IMR-90 (cell line): ENCODE data around the gene CCDC117. TPM values are rescaled to one million over a fixed set of nuclear protein-coding genes. Genes with fewer than 3 reads are reported as not detected.

Experiments
- ATAC-seq: fragments of 200-7000 bp; cut with Tn5 transposase; 2 replicates; pipeline ENCODE4 v1.9.1; 2020; ENCODE audit warnings: low read depth, mild to moderate bottlenecking, moderate library complexity
- BruUV-seq: library from RNA; stranded (reverse); fragments of 400-500 nt; replicated peaks from 2 replicates; lab custom pipeline; 2021; lab: Mats Ljungman, UMichigan
- CTCF ChIA-PET: fragments of 300-600 bp; formaldehyde crosslinking; extraction: SDS; loops from one replicate; lab custom pipeline; 2021; ENCODE audit warnings: antibody characterized with exemption; lab: Yijun Ruan, JAX
- POLR2A ChIA-PET: fragments of 300-600 bp; sonication (Branson Sonifier 250); formaldehyde crosslinking; loops from one replicate; lab custom pipeline; 2022; ENCODE audit warnings: antibody characterized with exemption; ENCODE audit not compliant: unreplicated experiment; lab: Charles Lee
- DNase-seq: peaks from one replicate; pipeline ENCODE4 v3.0.0; 2013
- H2AFZ ChIP-seq: replicated peaks from 2 replicates; pipeline ENCODE3; 2013; ENCODE audit warnings: low read length, mild to moderate bottlenecking; ENCODE audit not compliant: poor library complexity
- H2AK5ac ChIP-seq: 2 replicates; pipeline ENCODE4 v1.6.1; 2013; ENCODE audit warnings: low read depth, low read length, inconsistent platforms
- H2AK9ac ChIP-seq: replicated peaks from 2 replicates; pipeline ENCODE3; 2013; ENCODE audit warnings: mild to moderate bottlenecking, low read depth, low read length, moderate library complexity; ENCODE audit not compliant: poor library complexity
- H2BK120ac ChIP-seq: 2 replicates; pipeline ENCODE4 v1.6.1; 2013; ENCODE audit warnings: low read depth, low read length, inconsistent platforms
- H2BK15ac ChIP-seq: 3 replicates; pipeline ENCODE4 v1.6.1; 2013; ENCODE audit warnings: low read depth, low read length, inconsistent platforms
- H2BK20ac ChIP-seq: 2 replicates; pipeline ENCODE4 v1.6.1; 2013; ENCODE audit warnings: low read depth, mild to moderate bottlenecking, inconsistent platforms, low read length, moderate library complexity
- H2BK5ac ChIP-seq: 2 replicates; pipeline ENCODE4 v1.6.1; 2013; ENCODE audit warnings: mild to moderate bottlenecking, low read depth, low read length, inconsistent platforms; ENCODE audit not compliant: poor library complexity, severe bottlenecking
- H3K14ac ChIP-seq: replicated peaks from 2 replicates; pipeline ENCODE4 v1.6.1; 2013; ENCODE audit warnings: low read depth, low read length, inconsistent platforms
- H3K18ac ChIP-seq: 2 replicates; pipeline ENCODE4 v1.6.1; 2013; ENCODE audit warnings: low read depth, low read length, control low read depth
- H3K23ac ChIP-seq: 2 replicates; pipeline ENCODE4 v1.6.1; 2013; ENCODE audit warnings: low read depth, low read length, inconsistent platforms
- H3K27ac ChIP-seq: 2 replicates; pipeline ENCODE4 v1.5.1; 2013; ENCODE audit warnings: mild to moderate bottlenecking, control low read depth, low read length; ENCODE audit not compliant: insufficient read depth
- H3K27me3 ChIP-seq: 2 replicates; pipeline ENCODE4 v1.6.1; 2013; ENCODE audit warnings: low read length; ENCODE audit not compliant: control insufficient read depth, insufficient read depth
- H3K36me3 ChIP-seq: 2 replicates; pipeline ENCODE4 v1.6.1; 2013; ENCODE audit warnings: low read length, mixed read lengths; ENCODE audit not compliant: control insufficient read depth, insufficient read depth
- H3K4ac ChIP-seq: 2 replicates; pipeline ENCODE4 v1.6.1; 2013; ENCODE audit warnings: low read depth, low read length, inconsistent platforms
- H3K4me1 ChIP-seq: 2 replicates; pipeline ENCODE4 v1.6.1; 2013; ENCODE audit warnings: low read length, mixed read lengths; ENCODE audit not compliant: control insufficient read depth, insufficient read depth
- H3K4me2 ChIP-seq: 2 replicates; pipeline ENCODE4 v1.6.1; 2013; ENCODE audit warnings: low read depth, mild to moderate bottlenecking, control low read depth, low read length, moderate library complexity
- H3K4me3 ChIP-seq: 2 replicates; pipeline ENCODE4 v1.5.1; 2013; ENCODE audit warnings: low read depth, mild to moderate bottlenecking, control low read depth, low read length, moderate library complexity; ENCODE audit not compliant: insufficient read depth
- H3K56ac ChIP-seq: 2 replicates; pipeline ENCODE4 v1.6.1; 2013; ENCODE audit warnings: low read length, inconsistent platforms; ENCODE audit not compliant: insufficient read depth; ENCODE audit errors: extremely low read depth
- H3K79me1 ChIP-seq, 2 experiments: 2 replicates each; pipeline ENCODE4 v1.6.1; 2013; ENCODE audit warnings: low read length in 2 of 2, inconsistent platforms in 1 of 2, low read depth in 1 of 2
- H3K9ac ChIP-seq: 2 replicates; pipeline ENCODE4 v1.6.1; 2013; ENCODE audit warnings: low read depth, low read length, control low read depth
- H3K9me1 ChIP-seq: 2 replicates; pipeline ENCODE4 v1.6.1; 2013; ENCODE audit warnings: low read length, inconsistent platforms; ENCODE audit not compliant: insufficient read depth
- H3K9me3 ChIP-seq: 2 replicates; pipeline ENCODE4 v1.6.1; 2013; ENCODE audit warnings: low read length; ENCODE audit not compliant: control insufficient read depth, insufficient read depth
- H4K20me1 ChIP-seq: 2 replicates; pipeline ENCODE4 v1.6.1; 2013; ENCODE audit warnings: low read length, inconsistent platforms; ENCODE audit not compliant: insufficient read depth
- H4K5ac ChIP-seq: 2 replicates; pipeline ENCODE4 v1.6.1; 2013; ENCODE audit warnings: mild to moderate bottlenecking, low read depth, low read length, control low read depth
- H4K8ac ChIP-seq, 2 experiments: 2 replicates each; pipeline ENCODE4 v1.6.1; 2013; ENCODE audit warnings: low read depth in 2 of 2, low read length in 2 of 2, control low read depth in 1 of 2, inconsistent platforms in 1 of 2
- H4K91ac ChIP-seq: 2 replicates; pipeline ENCODE4 v1.6.1; 2013; ENCODE audit warnings: low read depth, low read length, inconsistent platforms; ENCODE audit not compliant: insufficient read depth
- BHLHE40 ChIP-seq: fragments of 150-350 bp; IDR thresholded peaks from 2 replicates; pipeline ENCODE4 v1.6.1; 2016; ENCODE audit warnings: mild to moderate bottlenecking, low read depth, low read length
- CEBPB ChIP-seq: IDR thresholded peaks from 2 replicates; pipeline ENCODE4 v1.6.1; 2012; ENCODE audit warnings: low read depth, low read length, improper control_type of control experiment
- CHD1 ChIP-seq: IDR thresholded peaks from 2 replicates; pipeline ENCODE4 v1.6.1; 2012; ENCODE audit warnings: low read depth, low read length, improper control_type of control experiment
- FOS ChIP-seq: fragments of 150-350 bp; IDR thresholded peaks from 2 replicates; pipeline ENCODE4 v1.6.1; 2016; ENCODE audit warnings: low read depth, low read length
- MAFK ChIP-seq: IDR thresholded peaks from 2 replicates; pipeline ENCODE4 v1.6.1; 2012; ENCODE audit warnings: low read depth, low read length, improper control_type of control experiment
- MAZ ChIP-seq: IDR thresholded peaks from 2 replicates; pipeline ENCODE4 v1.6.1; 2012; ENCODE audit warnings: low read depth, mild to moderate bottlenecking, low read length, improper control_type of control experiment, moderate library complexity, borderline replicate concordance
- MXI1 ChIP-seq: IDR thresholded peaks from 2 replicates; pipeline ENCODE4 v1.6.1; 2012; ENCODE audit warnings: low read depth, mild to moderate bottlenecking, low read length, moderate library complexity, borderline replicate concordance
- NFE2L2 ChIP-seq: fragments of 150-350 bp; IDR thresholded peaks from 2 replicates; pipeline ENCODE4 v1.6.1; 2016; ENCODE audit warnings: low read depth, mild to moderate bottlenecking, low read length
- POLR2A ChIP-seq: IDR thresholded peaks from 2 replicates; pipeline ENCODE4 v1.6.1; 2012; ENCODE audit warnings: mild to moderate bottlenecking, low read depth, low read length
- RAD21 ChIP-seq: IDR thresholded peaks from 2 replicates; pipeline ENCODE4 v1.6.1; 2012; ENCODE audit warnings: low read length, improper control_type of control experiment
- RCOR1 ChIP-seq: IDR thresholded peaks from 2 replicates; pipeline ENCODE4 v1.6.1; 2012; ENCODE audit warnings: mild to moderate bottlenecking, low read length, improper control_type of control experiment; ENCODE audit not compliant: insufficient replicate concordance
- RFX5 ChIP-seq: IDR thresholded peaks from 2 replicates; pipeline ENCODE4 v1.8.0; 2012; ENCODE audit warnings: low read depth, mild to moderate bottlenecking, low read length, moderate library complexity
- SMC3 ChIP-seq: fragments of 150-350 bp; IDR thresholded peaks from 2 replicates; pipeline ENCODE4 v1.6.1; 2016; ENCODE audit warnings: low read depth, mild to moderate bottlenecking, antibody characterized with exemption, low read length, moderate library complexity
- WGBS, 2 experiments: methylation state at CpG; one replicate each; pipeline versions ENCODE4 v1.1.5 to v1.1.7; 2013; ENCODE audit warnings: missing lambda C conversion rate in 2 of 2; ENCODE audit not compliant: insufficient read length in 1 of 2; ENCODE audit errors: extremely low coverage in 2 of 2; 5-methylcytosine and 5-hydroxymethylcytosine counted together
- dilution Hi-C: fragments of 300-500 bp; cut with HindIII; formaldehyde crosslinking; loops from one replicate; pipeline ENCODE4 v1.14.3; 2018; ENCODE audit warnings: low sequenced_read_pairs; ENCODE audit not compliant: unreplicated experiment
- in situ Hi-C: fragments of 300-500 bp; cut with MboI; formaldehyde crosslinking; loops from 3 replicates; pipeline ENCODE4 v1.14.3; 2019; ENCODE audit warnings: low sequenced_read_pairs, inconsistent platforms, mixed read lengths
- intact Hi-C: fragments of 100-400 bp; cut with micrococcal nuclease; formaldehyde crosslinking; loops from 2 replicates; pipeline ENCODE4 v1.10.0; 2022
- polyA plus RNA-seq, 3 experiments: library from polyadenylated mRNA; depleted of rRNA; stranded (reverse); fragments of >200 nt; gene quantifications; 2 replicates each; pipeline ENCODE4 v1.2.3, GENCODE V29; 2012; ENCODE audit warnings: low replicate concordance in 1 of 3
- total RNA-seq: library from RNA; depleted of rRNA; stranded (reverse); fragments of >200 nt; gene quantifications from 2 replicates; pipeline ENCODE4 v1.2.3, GENCODE V29; 2012
- TF ChIP-seq, protein P1 (sequence below): fragments of 150-350 bp; IDR thresholded peaks from 2 replicates; pipeline ENCODE4 v1.6.1; 2016; ENCODE audit warnings: low read depth, mild to moderate bottlenecking, low read length, moderate library complexity, borderline replicate concordance
- TF ChIP-seq, protein P2 (sequence below): conservative IDR thresholded peaks from 2 replicates; pipeline ENCODE4 v1.5.1; 2012; ENCODE audit warnings: mild to moderate bottlenecking, low read depth, low read length, improper control_type of control experiment
- TF ChIP-seq, protein P3 (sequence below): fragments of 150-350 bp; IDR thresholded peaks from 2 replicates; pipeline ENCODE4 v1.6.1; 2017; ENCODE audit warnings: mild to moderate bottlenecking, antibody characterized with exemption, low read length, low read depth

CCDC117 gene
- total and polyA plus RNA-seq, 2 of the 4 experiments (the other 2 are of a cell fraction): 5.9 to 7.0 TPM

DNA sequence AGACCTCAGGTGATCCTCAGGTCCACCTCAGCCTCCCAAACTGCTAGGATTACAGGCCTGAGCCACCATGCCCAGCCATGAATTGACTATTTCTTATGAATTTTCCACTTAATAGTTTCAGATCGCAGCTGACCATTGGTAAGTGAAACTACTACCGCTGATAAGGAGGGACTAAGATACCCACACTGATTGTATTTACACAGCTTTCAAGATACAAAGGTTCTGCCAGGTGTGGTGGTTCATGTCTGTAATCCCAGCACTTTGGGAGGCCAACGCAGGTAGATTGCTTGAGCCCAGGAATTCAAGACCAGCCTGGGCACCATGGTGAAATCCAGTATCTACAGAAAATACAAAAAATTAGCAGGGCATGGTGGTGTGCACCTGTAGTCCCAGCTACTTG, 34.8 kb upstream of the CCDC117 start:
- BruUV-seq: no TSS peak

More for the DNA sequence above, 34.8 kb upstream of the CCDC117 start:
- ATAC-seq (no peak), DNase-seq (no peak)
- no peak overlapping the region for H2AK5ac ChIP-seq
- H3K4me3 ChIP-seq: no peak overlapping the region
- H3K27ac ChIP-seq: no peak overlapping the region
- no peak overlapping the region for H4K91ac ChIP-seq
- H4K20me1 ChIP-seq: no peaks in the 10 kb centered on the region
- no peak overlapping the region for H2BK15ac ChIP-seq
- no peak overlapping the region for H2BK5ac ChIP-seq
- no peak overlapping the region for H3K9ac ChIP-seq
- dilution Hi-C loops (no loop called here), in situ Hi-C loops (no loop called here), intact Hi-C loops (no loop called here)
- no peak overlapping the region for H4K8ac ChIP-seq
- H3K14ac ChIP-seq: no peak overlapping the region
- no peak overlapping the region for H2AFZ ChIP-seq
- H3K9me3 ChIP-seq: no peaks in the 10 kb centered on the region
- ChIA-PET POLR2A (no interaction called here), CTCF (interaction anchor here (0.6 kb wide), 1 partner anchor 63 kb away, joined by 4 read pairs; no protein-coding TSS in a partner anchor)
- H3K36me3 ChIP-seq: no peaks in the 10 kb centered on the region; the same call in 1 of the 2 replicates
- H3K79me1 ChIP-seq: peaks cover 13 to 18% of the 10 kb centered on the region in 2 experiments
- no peak overlapping the region for H3K56ac ChIP-seq
- H2BK20ac ChIP-seq: no peak overlapping the region
- no peak overlapping the region for H4K5ac ChIP-seq
- TF ChIP-seq, protein P1, sequence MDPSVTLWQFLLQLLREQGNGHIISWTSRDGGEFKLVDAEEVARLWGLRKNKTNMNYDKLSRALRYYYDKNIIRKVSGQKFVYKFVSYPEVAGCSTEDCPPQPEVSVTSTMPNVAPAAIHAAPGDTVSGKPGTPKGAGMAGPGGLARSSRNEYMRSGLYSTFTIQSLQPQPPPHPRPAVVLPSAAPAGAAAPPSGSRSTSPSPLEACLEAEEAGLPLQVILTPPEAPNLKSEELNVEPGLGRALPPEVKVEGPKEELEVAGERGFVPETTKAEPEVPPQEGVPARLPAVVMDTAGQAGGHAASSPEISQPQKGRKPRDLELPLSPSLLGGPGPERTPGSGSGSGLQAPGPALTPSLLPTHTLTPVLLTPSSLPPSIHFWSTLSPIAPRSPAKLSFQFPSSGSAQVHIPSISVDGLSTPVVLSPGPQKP: no peak
- no peak for TF ChIP-seq RAD21
- TF ChIP-seq RCOR1: no peak
- TF ChIP-seq BHLHE40: no peak
- no peak for TF ChIP-seq MAZ
- TF ChIP-seq POLR2A: no peak
- TF ChIP-seq RFX5: no peak
- no peak for TF ChIP-seq CHD1
- TF ChIP-seq, protein P2, sequence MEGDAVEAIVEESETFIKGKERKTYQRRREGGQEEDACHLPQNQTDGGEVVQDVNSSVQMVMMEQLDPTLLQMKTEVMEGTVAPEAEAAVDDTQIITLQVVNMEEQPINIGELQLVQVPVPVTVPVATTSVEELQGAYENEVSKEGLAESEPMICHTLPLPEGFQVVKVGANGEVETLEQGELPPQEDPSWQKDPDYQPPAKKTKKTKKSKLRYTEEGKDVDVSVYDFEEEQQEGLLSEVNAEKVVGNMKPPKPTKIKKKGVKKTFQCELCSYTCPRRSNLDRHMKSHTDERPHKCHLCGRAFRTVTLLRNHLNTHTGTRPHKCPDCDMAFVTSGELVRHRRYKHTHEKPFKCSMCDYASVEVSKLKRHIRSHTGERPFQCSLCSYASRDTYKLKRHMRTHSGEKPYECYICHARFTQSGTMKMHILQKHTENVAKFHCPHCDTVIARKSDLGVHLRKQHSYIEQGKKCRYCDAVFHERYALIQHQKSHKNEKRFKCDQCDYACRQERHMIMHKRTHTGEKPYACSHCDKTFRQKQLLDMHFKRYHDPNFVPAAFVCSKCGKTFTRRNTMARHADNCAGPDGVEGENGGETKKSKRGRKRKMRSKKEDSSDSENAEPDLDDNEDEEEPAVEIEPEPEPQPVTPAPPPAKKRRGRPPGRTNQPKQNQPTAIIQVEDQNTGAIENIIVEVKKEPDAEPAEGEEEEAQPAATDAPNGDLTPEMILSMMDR: no peak
- TF ChIP-seq MXI1: no peak
- TF ChIP-seq, protein P3, sequence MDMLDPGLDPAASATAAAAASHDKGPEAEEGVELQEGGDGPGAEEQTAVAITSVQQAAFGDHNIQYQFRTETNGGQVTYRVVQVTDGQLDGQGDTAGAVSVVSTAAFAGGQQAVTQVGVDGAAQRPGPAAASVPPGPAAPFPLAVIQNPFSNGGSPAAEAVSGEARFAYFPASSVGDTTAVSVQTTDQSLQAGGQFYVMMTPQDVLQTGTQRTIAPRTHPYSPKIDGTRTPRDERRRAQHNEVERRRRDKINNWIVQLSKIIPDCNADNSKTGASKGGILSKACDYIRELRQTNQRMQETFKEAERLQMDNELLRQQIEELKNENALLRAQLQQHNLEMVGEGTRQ: no peak
- no peak for TF ChIP-seq SMC3
- no peak for TF ChIP-seq MAFK
- TF ChIP-seq CEBPB: no peak
- no peak for TF ChIP-seq FOS
- TF ChIP-seq NFE2L2: no peak
- no peak overlapping the region for H2BK120ac ChIP-seq
- no peak overlapping the region for H3K4me2 ChIP-seq
- H3K9me1 ChIP-seq: 0 out of 2 replicates have a peak, but pooled peaks cover 3% of the 10 kb centered on the region
- H3K27me3 ChIP-seq: no peaks in the 10 kb centered on the region
- no peak overlapping the region for H2AK9ac ChIP-seq
- WGBS, 2 experiments: no CpG with 5 or more reads among the region's 3 CpGs
- H3K18ac ChIP-seq: no peak overlapping the region
- H3K23ac ChIP-seq: no peak overlapping the region
- H3K4ac ChIP-seq: no peak overlapping the region
- no peaks in the 10 kb centered on the region for H3K4me1 ChIP-seq
